Fibroblast of lung (primary cell): ENCODE results near the gene PPM1H. TPM values are rescaled to one million over a fixed set of nuclear protein-coding genes. Genes with fewer than 3 reads are reported as not detected.

Experiments used
- DNase-seq, 2 donors: peaks; one replicate each; pipeline versions ENCODE4 v3.0.0 to v3.0.0-alpha.2; 2010; ENCODE audit warnings: low read depth in 2 of 2
- H2AFZ ChIP-seq: 2 replicates; pipeline ENCODE4 v1.5.1; 2012; ENCODE audit warnings: low read length, control low read depth, inconsistent platforms
- H3K27ac ChIP-seq: 2 replicates; pipeline ENCODE4 v1.5.1; 2011; ENCODE audit warnings: low read length, control low read depth; ENCODE audit not compliant: insufficient read depth
- H3K27me3 ChIP-seq: 2 replicates; pipeline ENCODE4 v1.5.1; 2011; ENCODE audit warnings: mild to moderate bottlenecking, low read length; ENCODE audit not compliant: control insufficient read depth, insufficient read depth
- H3K36me3 ChIP-seq: 2 replicates; pipeline ENCODE4 v1.5.1; 2011; ENCODE audit warnings: low read length; ENCODE audit not compliant: control insufficient read depth, insufficient read depth
- H3K4me1 ChIP-seq: 2 replicates; pipeline ENCODE4 v1.5.1; 2011; ENCODE audit warnings: low read length; ENCODE audit not compliant: control insufficient read depth, insufficient read depth; ENCODE audit errors: extremely low read depth
- H3K4me2 ChIP-seq: 2 replicates; pipeline ENCODE4 v1.5.1; 2011; ENCODE audit warnings: low read length, control low read depth; ENCODE audit not compliant: insufficient read depth; ENCODE audit errors: extremely low read depth
- H3K4me3 ChIP-seq, 4 experiments: fragments of 200-600 bp in 1 of 4; sonication (generic) in 1 of 4; replicated peaks in 1 of 4; 2 replicates each; pipeline ENCODE4 v1.5.1; 2011 to 2016; ENCODE audit warnings: low read length in 4 of 4, low read depth in 3 of 4, mild to moderate bottlenecking in 3 of 4, control low read depth in 2 of 4, inconsistent platforms in 1 of 4, mixed read lengths in 1 of 4; ENCODE audit not compliant: insufficient read depth in 1 of 4; ENCODE audit errors: control extremely low read depth in 1 of 4
- H3K79me2 ChIP-seq: 2 replicates; pipeline ENCODE4 v1.5.1; 2012; ENCODE audit warnings: mild to moderate bottlenecking, low read length, inconsistent platforms; ENCODE audit not compliant: control insufficient read depth, insufficient read depth
- H3K9ac ChIP-seq: 2 replicates; pipeline ENCODE4 v1.5.1; 2011; ENCODE audit warnings: mild to moderate bottlenecking, low read length, control low read depth; ENCODE audit not compliant: insufficient read depth
- H3K9me3 ChIP-seq: 2 replicates; pipeline ENCODE4 v1.5.1; 2012; ENCODE audit warnings: low read depth, low read length; ENCODE audit not compliant: control insufficient read depth, insufficient read depth
- H4K20me1 ChIP-seq: 2 replicates; pipeline ENCODE4 v1.5.1; 2011; ENCODE audit warnings: low read length; ENCODE audit not compliant: control insufficient read depth, insufficient read depth; ENCODE audit errors: extremely low read depth
- EZH2 ChIP-seq: IDR thresholded peaks from 2 replicates; pipeline ENCODE4 v1.5.1; 2012; ENCODE audit warnings: low read length, control low read depth, mild to moderate bottlenecking; ENCODE audit errors: missing control alignments
- polyA plus RNA-seq, 2 donors: library from polyadenylated mRNA; depleted of rRNA in 1 of 2; stranded (reverse) in 1 of 2; unstranded in 1 of 2; fragments of >200 nt; gene quantifications; 2 replicates each; pipeline ENCODE4 v1.2.1, GENCODE V29; 2011 to 2012; ENCODE audit warnings: missing spikeins in 1 of 2
- total RNA-seq: library from RNA; depleted of rRNA; stranded (reverse); fragments of >200 nt; gene quantifications from 2 replicates; pipeline ENCODE4 v1.2.1, GENCODE V29; 2014
- TF ChIP-seq, protein P1 (sequence below), 2 donors: IDR thresholded peaks in 1 of 2; conservative IDR thresholded peaks in 1 of 2; 1 replicate in 1 of 2; 2 replicates in 1 of 2; pipeline ENCODE4 v1.5.1; 2011 to 2012; ENCODE audit warnings: low read length in 2 of 2, control low read depth in 1 of 2, inconsistent platforms in 1 of 2, low read depth in 1 of 2, mild to moderate bottlenecking in 1 of 2

PPM1H gene
- total and polyA plus RNA-seq, 2 donors (not counting 1 experiment from before 2014, with no cell fraction given), result 0.57 to 3.1 TPM

DNA sequence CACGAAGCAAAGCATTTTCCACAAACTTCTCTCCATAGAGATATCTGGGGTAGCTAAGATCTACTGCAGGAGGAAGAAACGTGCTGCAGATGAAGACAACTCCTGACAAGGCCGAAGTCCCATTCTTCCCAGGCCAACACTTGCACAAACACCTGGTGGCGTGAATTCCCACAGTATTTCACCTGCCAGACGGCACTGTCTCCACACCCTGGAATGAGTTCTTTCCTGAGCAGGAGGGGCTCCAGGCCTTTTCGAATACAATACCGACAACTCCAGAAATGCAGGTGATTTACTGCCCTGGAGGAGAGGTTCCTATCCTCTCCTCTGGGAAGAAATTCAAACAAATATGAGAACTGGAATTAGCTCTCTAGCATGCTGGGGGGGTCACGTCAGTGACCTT is 288.4 kb downstream of the PPM1H start:
- no peaks in the 10 kb centered on the region for H3K27me3 ChIP-seq
- no peak overlapping the region for H3K27ac ChIP-seq
- peaks cover 2% of the 10 kb centered on the region for H3K4me1 ChIP-seq
- H3K79me2 ChIP-seq, result no peaks in the 10 kb centered on the region
- no peak overlapping the region for H3K4me3 ChIP-seq
- H3K9ac ChIP-seq, result no peak overlapping the region
- no peaks in the 10 kb centered on the region for H3K9me3 ChIP-seq
- H4K20me1 ChIP-seq, result no peaks in the 10 kb centered on the region
- no peaks in the 10 kb centered on the region for H3K36me3 ChIP-seq
- no peak overlapping the region for H3K4me2 ChIP-seq
- no peak for TF ChIP-seq EZH2
- TF ChIP-seq, protein P1, sequence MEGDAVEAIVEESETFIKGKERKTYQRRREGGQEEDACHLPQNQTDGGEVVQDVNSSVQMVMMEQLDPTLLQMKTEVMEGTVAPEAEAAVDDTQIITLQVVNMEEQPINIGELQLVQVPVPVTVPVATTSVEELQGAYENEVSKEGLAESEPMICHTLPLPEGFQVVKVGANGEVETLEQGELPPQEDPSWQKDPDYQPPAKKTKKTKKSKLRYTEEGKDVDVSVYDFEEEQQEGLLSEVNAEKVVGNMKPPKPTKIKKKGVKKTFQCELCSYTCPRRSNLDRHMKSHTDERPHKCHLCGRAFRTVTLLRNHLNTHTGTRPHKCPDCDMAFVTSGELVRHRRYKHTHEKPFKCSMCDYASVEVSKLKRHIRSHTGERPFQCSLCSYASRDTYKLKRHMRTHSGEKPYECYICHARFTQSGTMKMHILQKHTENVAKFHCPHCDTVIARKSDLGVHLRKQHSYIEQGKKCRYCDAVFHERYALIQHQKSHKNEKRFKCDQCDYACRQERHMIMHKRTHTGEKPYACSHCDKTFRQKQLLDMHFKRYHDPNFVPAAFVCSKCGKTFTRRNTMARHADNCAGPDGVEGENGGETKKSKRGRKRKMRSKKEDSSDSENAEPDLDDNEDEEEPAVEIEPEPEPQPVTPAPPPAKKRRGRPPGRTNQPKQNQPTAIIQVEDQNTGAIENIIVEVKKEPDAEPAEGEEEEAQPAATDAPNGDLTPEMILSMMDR (conservative IDR thresholded peaks at IDR 0.05 in 1 of 2, IDR thresholded peaks at IDR 0.05 in 1 of 2; ENCODE audit: low read depth in 1 of 2, low read length in 2 of 2), result no peak
- DNase-seq, result no peak
- no peak overlapping the region for H2AFZ ChIP-seq

DNA sequence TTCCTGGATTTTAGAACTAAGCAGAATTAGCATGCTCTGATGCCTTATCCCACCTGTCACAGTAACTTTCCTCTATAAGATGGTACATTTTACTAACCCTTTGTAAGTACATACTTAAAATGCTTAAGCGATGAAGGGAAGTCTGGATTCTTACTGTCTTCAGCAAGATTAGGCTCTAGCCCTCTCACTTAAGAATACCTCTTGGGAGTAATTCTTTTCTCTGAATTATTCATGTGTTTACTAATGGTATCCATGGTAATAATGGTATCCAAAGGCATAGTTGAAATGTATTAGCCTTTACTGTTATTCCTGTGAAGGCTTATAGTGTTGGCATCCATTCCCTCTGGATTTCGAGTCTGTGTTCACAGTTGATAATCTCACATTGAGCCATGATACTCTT is 291.5 kb downstream of the PPM1H start:
- H2AFZ ChIP-seq, result no peak overlapping the region
- peak in 1 of 2 donors; percentile 46 for DNase-seq
- H3K36me3 ChIP-seq, result no peaks in the 10 kb centered on the region
- H3K4me3 ChIP-seq, result no peak overlapping the region
- H3K4me1 ChIP-seq, result peaks cover 6% of the 10 kb centered on the region
- no peak overlapping the region for H3K27ac ChIP-seq
- no peaks in the 10 kb centered on the region for H4K20me1 ChIP-seq
- no peaks in the 10 kb centered on the region for H3K9me3 ChIP-seq
- H3K9ac ChIP-seq, result no peak overlapping the region
- no peaks in the 10 kb centered on the region for H3K27me3 ChIP-seq
- TF ChIP-seq, protein P1 (conservative IDR thresholded peaks at IDR 0.05 in 1 of 2, IDR thresholded peaks at IDR 0.05 in 1 of 2; ENCODE audit: low read depth in 1 of 2, low read length in 2 of 2), result no peak
- no peak for TF ChIP-seq EZH2
- no peaks in the 10 kb centered on the region for H3K79me2 ChIP-seq
- H3K4me2 ChIP-seq, result no peak overlapping the region

DNA sequence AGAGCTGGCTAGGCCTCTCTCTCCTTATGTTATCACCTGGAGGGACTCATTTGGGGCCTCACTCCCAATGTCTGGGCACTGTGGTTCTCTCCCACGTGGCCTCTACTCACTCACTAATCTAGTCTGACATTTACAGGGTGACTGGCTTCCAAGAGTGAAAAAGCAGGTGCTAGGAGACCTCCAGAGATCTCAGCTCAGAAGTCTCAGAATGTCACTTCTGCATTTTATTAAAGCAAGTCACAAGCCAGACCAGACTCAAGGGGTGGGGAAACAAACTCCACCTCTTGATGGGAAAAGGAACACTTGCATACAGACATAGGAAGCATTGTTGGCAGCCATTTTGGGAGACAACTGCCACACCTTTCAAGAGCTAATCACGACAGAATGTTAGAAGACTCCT is 292.5 kb downstream of the PPM1H start:
- Histone ChIP-seq H3K27ac (no peak overlapping the region), H2AFZ (no peak overlapping the region), H3K79me2 (no peaks in the 10 kb centered on the region), H3K36me3 (no peaks in the 10 kb centered on the region), H3K9ac (no peak overlapping the region), H3K4me2 (no peak overlapping the region), H3K27me3 (no peaks in the 10 kb centered on the region), H3K4me1 (peaks cover 6% of the 10 kb centered on the region), H4K20me1 (no peaks in the 10 kb centered on the region), H3K9me3 (no peaks in the 10 kb centered on the region), H3K4me3 (no peak overlapping the region)
- no peak for DNase-seq
- TF ChIP-seq, protein P1 (conservative IDR thresholded peaks at IDR 0.05 in 1 of 2, IDR thresholded peaks at IDR 0.05 in 1 of 2; ENCODE audit: low read depth in 1 of 2, low read length in 2 of 2), result no peak
- TF ChIP-seq EZH2, result no peak
